ENCODE results near the gene GRIN2C.
A peak's percentile ranks its signal among the peaks of the same experiment; 100 is the strongest.

Gene GRIN2C

DNA sequence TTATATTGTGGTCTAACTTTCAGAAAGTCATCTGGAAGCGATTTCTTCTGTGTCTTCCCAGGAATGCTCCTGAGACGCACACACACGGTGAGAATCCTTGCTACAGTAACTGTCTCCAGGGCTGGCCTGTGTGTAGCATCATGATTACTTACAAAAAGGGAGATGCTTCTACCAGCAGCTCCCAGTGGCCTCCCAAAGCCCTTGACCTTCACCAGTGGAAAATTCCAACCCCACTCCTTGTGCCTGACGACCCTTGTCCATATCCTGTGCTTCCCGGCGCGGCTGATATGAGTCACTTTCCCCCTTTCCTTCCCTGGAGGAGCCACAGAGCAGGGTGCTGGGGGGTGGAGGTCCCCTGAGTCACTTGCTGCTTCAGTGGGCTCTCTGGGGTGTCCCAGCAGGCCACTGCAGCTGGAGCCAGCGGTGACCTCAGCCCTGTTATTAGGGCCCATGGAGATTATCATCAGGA is 61.4 kb downstream of the GRIN2C start:
- TF ChIP-seq, protein P1, sequence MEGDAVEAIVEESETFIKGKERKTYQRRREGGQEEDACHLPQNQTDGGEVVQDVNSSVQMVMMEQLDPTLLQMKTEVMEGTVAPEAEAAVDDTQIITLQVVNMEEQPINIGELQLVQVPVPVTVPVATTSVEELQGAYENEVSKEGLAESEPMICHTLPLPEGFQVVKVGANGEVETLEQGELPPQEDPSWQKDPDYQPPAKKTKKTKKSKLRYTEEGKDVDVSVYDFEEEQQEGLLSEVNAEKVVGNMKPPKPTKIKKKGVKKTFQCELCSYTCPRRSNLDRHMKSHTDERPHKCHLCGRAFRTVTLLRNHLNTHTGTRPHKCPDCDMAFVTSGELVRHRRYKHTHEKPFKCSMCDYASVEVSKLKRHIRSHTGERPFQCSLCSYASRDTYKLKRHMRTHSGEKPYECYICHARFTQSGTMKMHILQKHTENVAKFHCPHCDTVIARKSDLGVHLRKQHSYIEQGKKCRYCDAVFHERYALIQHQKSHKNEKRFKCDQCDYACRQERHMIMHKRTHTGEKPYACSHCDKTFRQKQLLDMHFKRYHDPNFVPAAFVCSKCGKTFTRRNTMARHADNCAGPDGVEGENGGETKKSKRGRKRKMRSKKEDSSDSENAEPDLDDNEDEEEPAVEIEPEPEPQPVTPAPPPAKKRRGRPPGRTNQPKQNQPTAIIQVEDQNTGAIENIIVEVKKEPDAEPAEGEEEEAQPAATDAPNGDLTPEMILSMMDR (IDR thresholded peaks at IDR 0.05; ENCODE audit: low read depth, low read length, missing control alignments), result no peak
- H3K4me3 ChIP-seq (replicated peaks; ENCODE audit: low read depth, low read length), result no peak overlapping the region
- DNase-seq (ENCODE audit: extremely low read depth, low read depth), result peak; percentile 45

DNA sequence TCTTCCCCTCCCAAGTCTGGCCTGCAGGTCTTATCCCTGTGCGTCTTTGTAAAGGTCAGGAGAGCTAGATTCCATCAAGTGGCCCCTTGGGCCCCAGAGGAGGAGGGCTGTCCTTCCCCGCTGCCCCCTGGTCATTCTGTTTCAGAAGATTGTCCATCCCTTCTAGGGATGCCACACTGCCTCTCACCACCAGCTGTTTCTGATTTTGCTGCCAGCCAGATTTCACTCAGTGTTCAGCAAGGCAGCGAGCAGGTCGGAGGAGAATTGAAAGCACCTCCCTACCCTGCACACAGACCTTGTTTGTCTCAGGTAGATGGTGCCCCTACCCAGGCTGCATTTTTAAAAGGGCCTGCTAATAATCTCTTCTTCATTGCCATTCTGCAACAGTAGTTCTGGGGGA is 61.9 kb downstream of the GRIN2C start:
- TF ChIP-seq, protein P1 (IDR thresholded peaks at IDR 0.05; ENCODE audit: low read depth, low read length, missing control alignments), result no peak
- DNase-seq (ENCODE audit: extremely low read depth, low read depth), result no peak
- no peak overlapping the region for H3K4me3 ChIP-seq (replicated peaks; ENCODE audit: low read depth, low read length)

DNA sequence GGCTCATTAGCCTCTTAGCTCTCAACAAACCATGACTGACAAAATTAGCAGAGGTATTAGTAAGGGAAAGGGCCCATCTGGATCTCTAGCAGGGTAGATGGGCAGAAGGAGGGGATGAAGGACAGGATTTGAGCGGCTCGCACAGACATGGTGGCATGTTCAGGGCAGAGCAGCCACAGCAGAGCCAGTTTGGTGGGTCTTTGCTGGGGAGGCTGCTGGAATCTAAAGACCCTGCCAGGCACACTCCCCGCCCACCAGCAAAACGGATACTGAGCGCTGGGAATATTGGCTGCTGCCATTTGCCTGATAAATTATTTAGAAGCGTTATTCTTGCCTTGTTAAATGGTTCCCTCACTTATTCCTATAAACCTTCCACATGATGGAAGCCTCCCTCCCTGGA is 62.8 kb downstream of the GRIN2C start:
- H3K4me3 ChIP-seq (replicated peaks; ENCODE audit: low read depth, low read length), result no peak overlapping the region
- DNase-seq (ENCODE audit: extremely low read depth, low read depth), result no peak
- TF ChIP-seq, protein P1 (IDR thresholded peaks at IDR 0.05; ENCODE audit: low read depth, low read length, missing control alignments), result no peak

DNA sequence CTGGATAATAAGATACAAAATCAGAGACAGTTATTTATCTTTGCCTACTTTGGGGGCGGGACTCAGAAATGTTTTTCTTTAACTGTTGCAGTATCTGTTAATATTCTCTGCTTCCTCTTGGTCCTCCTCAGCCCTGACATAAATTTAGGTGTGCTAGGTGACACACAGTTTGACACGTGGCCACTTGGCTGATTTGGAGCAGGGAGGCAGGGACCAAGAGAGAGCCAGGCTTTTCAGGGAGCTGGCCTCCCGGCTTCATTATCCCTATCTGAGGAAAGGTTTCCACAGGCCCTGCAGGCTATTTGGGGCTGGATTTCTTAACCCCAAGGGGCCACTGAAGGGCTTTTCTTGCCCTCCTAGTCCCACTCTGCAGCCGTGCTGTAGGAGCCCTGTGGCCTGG is 63.5 kb downstream of the GRIN2C start:
- H3K4me3 ChIP-seq (replicated peaks; ENCODE audit: low read depth, low read length), result no peak overlapping the region
- TF ChIP-seq, protein P1 (IDR thresholded peaks at IDR 0.05; ENCODE audit: low read depth, low read length, missing control alignments), result no peak
- DNase-seq (ENCODE audit: extremely low read depth, low read depth), result no peak

DNA sequence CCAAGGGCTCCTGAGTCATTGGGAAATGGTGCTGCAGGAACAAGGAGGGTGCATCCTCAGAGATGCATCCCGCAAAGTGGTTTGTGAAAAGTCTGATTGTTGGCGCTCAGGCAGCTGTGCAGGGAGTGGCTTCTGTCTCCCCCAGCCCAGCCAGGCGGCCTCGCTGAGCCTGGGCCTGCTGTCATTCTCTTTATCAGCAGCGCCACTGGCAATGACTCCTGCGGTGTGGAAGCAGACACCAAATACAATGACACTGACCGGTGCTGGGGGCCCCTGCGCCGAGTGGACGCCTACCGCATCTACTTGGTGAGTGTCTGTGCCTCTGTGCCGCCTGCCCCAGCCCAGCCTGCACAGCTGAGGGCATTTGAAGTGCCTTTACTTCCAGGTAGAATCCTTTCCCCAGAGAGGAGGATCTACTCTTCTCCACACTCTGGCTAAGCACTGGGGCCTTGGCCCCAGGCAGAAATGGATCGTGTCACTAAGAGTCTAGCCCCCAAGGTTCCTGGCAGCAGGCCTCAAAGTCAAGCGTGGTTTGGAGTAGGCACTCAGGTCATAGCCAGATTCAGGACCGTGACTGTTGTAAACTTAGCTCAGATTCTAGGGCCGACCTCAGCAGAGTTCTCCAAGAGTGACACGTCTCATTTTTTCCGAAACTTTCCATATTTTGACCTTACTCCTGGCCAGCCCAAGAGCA is 64.2 kb downstream of the GRIN2C start:
- H3K4me3 ChIP-seq (replicated peaks; ENCODE audit: low read depth, low read length), result no peak overlapping the region
- no peak for DNase-seq (ENCODE audit: extremely low read depth, low read depth)
- TF ChIP-seq, protein P1 (IDR thresholded peaks at IDR 0.05; ENCODE audit: low read depth, low read length, missing control alignments), result no peak

DNA sequence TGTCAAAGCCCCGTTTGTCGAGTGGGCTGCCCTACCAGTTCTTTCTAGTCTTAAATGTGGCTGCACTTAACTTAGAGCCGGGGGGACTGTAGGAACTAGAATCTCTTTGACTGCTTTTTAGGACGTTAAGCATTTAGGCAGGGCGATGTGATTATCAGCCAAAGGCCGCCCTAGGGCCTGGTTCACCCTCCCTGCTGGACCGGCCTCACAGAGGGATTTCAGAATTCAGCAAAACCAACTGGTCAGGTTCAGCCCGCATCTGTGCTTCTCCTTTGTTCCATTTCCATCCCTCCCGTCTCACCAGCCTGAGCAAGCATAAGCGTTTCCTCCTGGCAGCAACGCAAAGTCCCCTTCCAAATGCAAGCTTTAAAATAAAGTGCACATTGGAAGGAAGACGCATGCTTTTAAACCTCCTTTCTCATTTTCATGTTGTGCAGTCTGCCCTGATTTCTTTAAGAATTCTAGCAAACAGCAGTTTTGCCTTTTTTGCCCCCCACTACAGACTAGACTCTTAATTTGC is 67.0 kb downstream of the GRIN2C start:
- H3K4me3 ChIP-seq (replicated peaks; ENCODE audit: low read depth, low read length), result no peak overlapping the region
- DNase-seq (ENCODE audit: extremely low read depth, low read depth), result no peak
- TF ChIP-seq, protein P1 (IDR thresholded peaks at IDR 0.05; ENCODE audit: low read depth, low read length, missing control alignments), result no peak
